HG03066 (cell line): ENCODE results near the gene ZBED1.
"Not testable (repeated sequence)": the region's sequence is repeated elsewhere in the genome, so short reads cannot be mapped to it uniquely, and the experiment has no call there.

Experiments
- ATAC-seq: cut with Tn5 transposase; IDR thresholded peaks from one replicate; pipeline ENCODE4 v1.9.1; 2021; ENCODE audit warnings: low read depth; ENCODE audit not compliant: unreplicated experiment

The ZBED1 gene

DNA sequence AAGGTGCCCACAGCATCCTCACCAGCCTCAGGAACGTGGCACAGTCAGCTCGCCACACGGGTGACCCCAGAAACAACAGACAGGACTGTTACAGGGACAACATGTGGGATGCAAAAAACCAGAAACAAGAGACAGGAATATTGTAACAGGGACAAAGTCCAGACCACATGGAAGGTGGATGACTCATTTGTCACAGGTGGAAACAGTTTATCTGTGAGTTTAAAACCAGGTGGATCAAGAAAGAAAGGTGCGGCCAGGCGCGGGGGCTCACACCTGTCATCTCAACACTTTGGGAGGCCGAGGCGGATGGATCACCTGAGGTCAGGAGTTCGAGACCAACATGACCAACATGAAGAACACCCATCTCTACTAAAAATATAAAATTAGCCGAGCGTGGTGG, 23.5 kb downstream of the ZBED1 start:
- ATAC-seq, result not testable (repeated sequence)

DNA sequence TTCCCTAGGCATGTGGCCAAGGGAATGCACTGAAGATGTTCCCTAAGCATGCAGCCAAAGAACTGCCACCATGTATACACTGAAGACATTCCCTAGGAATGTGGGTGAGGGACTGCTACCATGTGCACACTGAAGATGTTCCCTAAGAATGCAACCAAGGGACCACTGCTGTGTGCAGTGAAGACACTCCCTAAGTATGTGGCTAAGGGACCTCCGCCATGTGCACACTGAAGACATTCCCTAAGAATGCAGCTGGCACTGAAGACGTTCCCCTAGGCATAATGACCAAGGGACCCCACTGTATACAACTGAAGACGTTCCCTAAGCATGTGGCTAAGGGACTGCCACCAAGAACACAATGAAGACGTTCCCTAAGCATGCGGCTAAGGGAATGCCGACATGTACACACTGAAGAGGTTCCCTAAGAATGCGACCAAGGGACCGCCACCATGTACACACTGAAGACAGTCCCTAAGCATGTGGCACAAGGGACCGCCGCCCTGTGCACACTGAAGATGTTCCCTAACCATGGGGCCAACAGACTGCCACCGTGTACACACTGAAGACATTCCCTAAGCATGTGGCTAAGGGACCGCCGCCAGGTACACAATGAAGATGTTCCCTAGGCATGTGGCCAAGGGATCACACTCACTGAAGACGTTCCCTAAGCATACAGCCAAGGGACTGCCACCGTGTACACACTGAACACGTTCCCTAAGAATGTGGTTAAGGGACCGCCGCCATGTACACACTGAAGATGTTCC, 25.6 kb downstream of the ZBED1 start:
- ATAC-seq, result no peak

DNA sequence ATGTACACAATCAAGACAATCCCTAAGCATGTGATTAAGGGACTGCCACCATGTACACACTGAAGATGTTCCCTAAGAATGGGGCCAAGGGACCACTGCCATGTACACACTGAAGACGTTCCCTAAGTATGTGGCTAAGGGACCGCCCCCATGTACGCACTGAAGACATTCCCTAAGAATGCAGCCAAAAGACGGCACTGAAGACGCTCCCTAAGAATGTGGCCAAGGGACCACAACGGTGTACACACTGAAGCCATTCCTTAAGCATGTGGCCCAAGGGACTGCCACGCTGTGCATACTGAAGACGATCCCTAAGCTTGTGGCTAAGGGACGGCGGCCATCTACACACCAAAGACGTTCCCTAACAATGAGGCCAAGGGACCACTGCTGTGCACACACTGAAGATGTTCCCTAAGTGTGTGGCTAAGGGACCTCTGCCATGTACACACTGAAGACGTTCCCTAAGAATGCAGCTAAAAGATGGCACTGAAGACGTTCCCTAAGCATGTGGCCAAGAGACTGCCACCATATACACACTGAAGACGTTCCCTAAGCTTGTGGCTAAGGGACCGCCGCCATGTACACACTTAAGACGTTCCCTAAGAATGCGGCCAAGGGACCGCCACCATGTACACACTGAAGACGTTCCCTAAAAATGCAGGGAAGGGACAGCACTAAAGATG, 26.4 kb downstream of the ZBED1 start:
- ATAC-seq, result no peak

DNA sequence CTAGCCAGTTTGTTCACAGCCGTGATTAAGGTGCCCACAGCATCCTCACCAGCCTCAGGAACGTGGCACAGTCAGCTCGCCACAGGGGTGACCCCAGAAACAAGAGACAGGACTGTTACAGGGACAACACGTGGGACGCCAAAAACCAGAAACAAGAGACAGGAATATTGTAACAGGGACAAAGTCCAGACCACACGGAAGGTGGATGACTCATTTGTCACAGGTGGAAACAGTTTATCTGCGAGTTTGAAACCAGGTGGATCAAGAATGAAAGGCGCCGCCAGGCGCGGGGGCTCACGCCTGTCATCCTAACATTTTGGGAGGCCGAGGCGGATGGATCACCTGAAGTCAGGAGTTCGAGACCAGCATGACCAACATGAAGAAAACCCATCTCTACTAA, 27.7 kb downstream of the ZBED1 start:
- ATAC-seq, result not testable (repeated sequence)

DNA sequence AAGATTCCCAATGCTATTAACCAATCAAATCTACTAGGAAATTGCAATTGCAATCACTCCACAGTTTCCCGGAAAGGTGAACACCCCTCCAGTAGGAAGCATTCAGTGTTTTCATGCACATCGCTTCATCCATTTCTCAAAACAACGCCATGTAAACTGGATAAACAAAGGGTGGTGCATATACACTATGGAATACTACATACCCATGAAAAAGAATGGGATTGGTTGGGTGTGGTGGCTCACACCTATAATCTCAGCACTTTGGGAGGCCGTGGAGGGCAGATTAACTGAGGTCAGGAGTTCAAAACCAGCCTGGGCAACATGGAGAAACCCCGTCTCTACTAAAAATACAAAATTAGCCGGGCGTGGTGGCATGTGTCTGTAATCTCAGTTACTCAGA, 29.1 kb downstream of the ZBED1 start:
- no peak for ATAC-seq

DNA sequence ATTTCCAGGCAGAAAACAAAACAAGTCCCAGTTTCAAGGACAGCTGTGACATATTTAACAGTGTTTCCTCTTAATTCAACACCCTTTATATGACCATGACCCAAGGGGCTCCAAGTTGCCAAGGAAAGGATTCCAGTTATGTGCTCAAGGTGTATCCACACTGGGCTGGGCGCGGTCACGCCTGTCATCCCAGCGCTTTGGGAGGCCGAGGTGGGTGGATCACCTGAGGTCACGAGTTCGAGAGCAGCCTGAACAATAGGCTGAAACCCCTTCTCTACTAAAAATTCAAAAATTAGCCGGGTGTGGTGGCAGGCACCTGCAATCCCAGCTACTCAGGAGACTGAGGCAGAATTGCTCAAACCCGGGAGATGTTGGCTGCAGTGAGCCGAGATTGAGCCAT, 29.6 kb downstream of the ZBED1 start:
- ATAC-seq, result not testable (repeated sequence)

DNA sequence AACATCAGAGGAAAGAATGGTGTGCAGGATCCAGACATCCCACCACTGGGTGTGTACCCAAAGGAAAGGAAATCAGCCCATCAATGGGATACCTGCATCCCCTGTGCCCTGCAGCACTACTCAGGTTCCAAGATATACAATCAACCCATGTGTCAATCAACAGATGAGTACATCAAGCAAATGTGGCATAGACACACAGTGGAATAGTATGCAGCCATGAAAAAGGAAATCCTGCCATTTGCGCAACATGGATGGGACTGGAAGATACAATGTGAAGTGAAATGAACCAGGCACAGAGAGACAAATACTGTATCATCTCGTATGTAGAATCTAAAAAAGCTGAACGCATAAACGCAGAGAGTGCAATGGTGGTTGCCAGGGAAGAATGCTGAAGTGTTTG, 30.9 kb downstream of the ZBED1 start:
- not testable (repeated sequence) for ATAC-seq

DNA sequence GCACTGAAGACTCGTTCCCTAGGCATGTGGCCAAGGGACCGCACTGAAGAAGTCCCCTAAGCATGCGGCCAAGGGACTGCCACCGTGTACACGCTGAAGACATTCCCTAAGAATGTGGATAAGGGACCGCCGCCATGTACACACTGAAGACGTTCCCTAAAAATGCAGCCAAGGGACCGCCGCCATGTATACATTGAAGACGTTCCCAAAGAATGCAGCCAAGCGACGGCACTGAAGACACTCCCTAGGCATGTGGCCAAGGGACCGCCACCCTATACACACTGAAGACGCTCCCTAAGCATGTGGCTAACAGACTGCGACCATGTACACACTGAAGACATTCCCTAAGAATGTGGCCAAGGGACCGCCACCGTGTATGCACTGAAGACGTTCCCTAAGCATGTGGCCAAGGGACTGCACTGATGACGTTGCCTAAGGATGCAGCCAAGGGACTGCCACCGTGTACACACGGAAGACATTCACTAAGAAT, 31.5 kb downstream of the ZBED1 start:
- ATAC-seq, result no peak

DNA sequence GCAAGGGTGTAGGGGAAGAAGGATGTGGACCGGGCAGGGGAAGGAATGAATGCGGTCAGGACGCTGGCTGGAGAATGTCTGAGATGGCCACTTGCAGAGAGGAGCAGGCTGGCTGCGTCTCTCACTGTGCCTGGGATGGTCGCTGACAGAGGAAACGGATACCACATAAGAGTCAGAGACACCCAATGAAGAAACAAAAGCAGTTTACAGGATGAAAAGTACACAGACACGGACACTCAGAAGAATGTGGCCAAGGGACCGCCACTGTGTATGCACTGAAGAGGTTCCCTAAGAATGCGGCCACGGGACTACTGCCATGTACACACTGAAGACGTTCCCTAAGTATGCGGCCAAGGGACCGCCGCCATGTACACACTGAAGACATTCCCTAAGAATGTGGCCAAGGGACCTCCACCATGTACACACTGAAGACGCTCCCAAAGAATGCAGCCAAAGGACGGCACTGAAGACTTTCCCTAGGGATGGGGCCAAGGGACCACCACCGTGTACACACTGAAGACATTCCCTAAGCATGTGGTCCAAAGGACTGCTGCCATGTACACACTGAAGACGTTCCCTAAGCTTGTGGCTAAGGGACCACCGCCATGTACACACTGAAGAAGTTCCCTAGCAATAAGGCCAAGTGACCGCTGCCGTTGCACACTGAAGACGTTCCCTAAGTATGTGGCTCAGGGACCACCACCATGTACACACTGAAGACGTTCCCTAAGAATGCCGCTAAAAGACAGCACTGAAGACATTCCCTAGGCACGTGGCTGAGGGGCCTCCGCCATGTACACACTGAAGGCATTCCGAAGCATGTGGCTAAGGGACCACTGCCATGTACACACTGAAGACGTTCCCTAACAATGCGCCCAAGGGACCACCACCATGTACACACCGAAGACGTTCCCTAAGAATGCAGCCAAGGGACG, 32.2 kb downstream of the ZBED1 start:
- no peak for ATAC-seq

DNA sequence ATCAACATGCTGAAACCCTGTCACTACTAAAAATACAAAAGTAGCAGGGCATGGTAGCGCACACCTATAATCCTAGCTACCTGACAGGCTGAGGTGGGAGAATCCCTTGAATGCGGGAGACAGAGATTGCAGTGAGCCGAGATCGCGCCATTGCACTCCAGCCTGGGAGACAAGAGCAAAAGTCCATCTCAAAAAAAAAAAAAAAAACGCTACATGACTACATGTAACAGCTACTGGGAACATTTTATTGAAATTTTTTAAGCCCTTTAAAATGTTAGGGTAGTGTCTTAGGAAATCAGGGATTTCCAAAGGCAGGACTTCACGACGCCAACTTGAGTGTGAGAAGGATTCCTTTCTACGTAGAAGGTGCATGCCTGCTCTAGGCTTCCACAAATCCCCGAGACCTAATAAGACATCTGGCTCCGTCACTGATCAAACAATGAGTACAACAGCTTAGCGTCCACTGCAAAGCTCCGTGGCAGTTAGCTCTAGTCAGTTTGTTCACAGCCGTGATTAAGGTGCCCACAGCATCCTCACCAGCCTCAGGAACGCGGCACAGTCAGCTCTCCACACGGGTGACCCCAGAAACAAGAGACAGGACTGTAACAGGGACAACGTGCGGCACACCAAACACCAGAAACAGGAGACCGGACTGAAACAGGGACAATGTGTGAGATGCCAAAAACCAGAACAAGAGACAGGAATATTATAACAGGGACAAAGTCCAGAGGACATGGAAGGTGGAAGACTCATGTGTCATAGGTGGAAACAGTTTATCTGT, 33.7 kb downstream of the ZBED1 start:
- no peak for ATAC-seq

DNA sequence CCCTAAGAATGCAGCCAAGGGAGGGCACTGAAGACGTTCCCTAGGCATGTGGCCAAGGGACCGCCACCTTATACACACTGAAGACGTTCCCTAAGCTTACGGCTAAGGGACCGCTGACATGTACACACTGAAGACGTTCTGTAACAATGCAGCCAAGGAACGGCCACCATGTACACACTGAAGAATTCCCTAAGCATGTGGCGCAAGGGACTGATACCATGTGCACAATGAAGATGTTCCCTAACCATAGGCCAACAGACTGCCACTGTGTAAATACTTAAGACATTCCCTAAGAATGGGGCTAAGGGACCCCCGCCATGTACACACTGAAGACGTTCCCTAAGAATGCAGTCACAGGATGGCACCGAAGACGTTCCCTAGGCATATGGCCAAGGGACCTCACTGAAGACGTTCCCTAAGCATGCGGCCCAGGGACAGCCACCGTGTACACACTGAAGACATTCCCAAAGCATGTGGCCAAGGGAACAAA, 36.1 kb downstream of the ZBED1 start:
- no peak for ATAC-seq

DNA sequence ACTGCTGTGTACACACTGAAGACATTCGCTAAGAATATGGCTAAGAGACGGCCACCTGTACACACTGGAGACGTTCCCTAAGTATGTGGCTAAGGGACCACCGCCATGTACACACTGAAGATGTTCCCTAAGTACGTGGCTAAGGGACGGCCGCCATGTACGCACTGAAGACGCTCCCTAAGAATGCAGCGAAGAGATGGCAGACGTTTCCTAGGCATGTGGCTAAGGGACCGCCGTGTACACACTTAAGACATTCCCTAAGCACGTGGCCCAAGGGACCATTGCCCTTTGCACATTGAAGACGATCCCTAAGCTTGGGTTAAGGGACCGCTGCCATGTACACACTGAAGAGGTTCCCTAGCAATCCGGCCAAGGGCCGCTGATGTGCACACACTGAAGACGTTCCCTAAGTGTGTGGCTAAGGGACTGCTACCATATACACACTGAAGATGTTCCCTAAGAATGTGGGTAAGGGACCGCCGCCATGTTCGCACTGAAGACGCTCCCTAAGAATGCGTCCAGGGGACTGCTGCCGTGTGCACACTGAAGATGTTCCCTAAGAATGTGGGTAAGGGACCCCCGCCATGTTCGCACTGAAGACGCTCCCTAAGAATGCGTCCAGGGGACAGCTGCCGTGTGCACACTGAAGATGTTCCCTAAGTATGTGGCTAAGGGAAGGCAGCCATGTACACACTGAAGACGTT, 36.7 kb downstream of the ZBED1 start:
- no peak for ATAC-seq

DNA sequence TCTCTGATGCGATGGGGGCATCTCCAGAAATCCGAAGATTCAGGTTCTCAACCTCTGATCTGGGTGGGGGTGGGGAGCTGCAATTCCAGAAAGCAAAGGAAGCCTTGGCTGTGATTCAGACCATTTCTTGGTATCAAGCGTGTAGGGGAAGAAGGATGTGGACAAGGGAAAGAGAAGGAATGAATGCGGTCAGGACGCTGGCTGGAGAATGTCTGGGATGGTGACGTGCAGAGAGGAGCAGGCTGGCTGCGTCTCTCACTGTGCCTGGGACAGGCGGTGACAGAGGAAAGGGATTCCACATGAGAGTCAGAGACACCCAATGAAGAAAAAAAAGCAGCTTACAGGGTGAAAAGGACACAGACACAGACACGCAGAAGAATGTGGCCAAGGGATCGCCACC, 37.3 kb downstream of the ZBED1 start:
- ATAC-seq, result not testable (repeated sequence)

DNA sequence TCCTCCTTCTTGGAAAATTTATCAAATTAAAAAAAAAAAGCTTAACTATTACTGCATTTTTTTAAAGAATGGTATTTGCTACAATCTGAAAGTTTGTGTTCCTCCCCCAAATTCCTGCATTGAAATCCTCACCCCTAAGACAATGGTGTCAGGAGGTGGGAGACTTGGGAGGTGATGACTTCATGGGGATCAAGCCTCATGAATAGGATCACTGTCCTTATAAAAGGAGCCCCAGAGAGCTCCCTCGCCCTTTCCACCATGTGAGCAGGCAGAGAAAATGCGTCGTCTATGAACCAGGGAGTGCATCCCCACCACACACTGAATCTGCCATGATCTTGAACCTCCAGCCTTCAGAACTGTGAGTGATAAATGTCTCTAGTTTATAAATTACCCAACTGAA, 38.0 kb downstream of the ZBED1 start:
- ATAC-seq, result no peak

DNA sequence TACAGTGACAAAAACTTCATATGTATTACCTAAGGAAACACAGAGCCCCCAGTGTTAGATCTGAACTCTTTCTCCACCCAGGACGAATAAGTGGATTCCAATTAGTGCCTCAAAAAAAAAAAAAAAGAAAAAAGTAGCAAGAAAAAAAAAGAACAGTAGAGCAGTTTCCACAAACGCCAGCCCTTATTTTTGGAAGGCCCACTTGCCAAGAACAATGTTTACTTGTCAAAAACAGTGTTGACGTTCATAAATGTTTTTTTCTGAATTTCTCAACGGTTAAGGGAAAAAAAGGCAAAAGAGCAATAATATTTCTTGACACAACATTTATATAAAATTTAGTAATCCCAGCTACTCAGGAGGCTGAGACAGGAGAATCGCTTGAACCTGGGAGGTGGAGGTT, 38.7 kb downstream of the ZBED1 start:
- no peak for ATAC-seq

DNA sequence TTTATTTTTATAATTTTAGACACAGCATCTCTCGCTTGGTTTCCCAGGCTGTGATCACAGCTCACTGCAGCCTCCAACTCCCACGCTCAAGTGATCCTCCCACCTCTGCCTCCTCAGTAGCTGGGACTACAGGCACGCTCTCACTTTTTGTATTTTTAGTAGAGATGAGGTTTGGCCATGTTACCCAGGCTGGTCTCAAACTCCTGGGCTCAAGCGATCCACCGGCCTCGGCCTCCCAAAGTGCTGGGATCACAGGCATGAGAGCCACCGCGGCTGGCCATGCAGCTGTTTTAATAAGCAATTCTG, 39.1 kb downstream of the ZBED1 start:
- no peak for ATAC-seq

DNA sequence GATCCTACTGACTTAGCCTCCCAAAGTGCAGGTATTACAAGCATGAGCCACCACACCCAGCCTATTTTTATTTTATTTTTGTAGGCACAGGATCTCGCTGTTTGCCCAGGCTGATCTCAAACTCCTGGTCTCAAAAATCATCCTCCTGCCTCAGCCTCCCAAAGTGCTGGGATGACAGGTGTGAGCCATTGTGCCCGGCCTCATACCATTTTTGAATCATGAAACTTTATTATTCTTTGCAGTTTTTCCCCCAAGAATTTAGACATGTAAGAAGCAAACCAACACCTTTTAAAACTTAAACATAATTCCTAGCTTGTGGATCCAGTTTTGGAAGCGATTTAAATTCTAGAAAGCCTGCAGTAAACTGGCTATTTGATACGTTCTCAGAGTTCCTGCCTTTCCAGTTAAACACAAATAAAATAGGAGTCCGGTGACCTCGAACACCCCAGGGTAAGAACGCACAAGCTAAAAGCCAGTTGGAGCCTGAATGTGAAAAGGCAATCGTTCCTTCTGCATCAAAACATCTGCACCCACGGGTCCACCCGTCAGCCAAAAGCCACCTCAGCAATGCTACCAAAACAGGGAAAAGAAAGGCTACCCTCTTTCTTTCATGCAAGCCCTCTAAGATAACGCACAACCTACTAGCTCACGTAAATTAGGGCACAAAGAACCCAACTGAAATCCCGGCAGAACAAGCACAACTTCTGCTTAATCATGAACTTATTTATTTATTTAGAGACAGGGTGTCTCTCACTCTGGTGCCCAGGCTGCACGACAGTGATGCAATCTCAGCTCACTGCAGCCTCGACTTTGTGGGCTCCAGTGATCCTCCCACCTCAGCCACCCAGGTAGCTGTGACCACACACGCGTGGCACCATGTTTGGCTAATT, 39.7 kb downstream of the ZBED1 start:
- not testable (repeated sequence) for ATAC-seq

DNA sequence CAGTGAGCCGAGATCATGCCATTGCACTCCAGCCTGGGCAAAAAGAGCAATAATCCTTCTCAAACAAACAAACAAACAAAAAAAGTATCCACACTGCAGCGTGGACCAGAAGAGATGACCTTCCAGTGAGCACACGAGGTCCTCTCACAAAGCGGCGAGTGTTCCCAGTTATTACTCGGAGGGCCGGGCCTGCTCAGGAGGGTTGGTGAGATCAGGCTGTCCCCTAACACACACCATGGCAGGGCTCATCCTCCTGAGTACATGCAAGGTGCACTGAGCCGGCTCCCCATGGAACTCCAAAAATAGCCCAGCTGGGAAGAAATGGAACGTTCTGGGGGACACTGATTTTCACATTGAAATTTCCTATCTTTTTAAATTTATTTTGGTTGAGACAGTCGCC, 40.7 kb downstream of the ZBED1 start:
- ATAC-seq, result not testable (repeated sequence)

DNA sequence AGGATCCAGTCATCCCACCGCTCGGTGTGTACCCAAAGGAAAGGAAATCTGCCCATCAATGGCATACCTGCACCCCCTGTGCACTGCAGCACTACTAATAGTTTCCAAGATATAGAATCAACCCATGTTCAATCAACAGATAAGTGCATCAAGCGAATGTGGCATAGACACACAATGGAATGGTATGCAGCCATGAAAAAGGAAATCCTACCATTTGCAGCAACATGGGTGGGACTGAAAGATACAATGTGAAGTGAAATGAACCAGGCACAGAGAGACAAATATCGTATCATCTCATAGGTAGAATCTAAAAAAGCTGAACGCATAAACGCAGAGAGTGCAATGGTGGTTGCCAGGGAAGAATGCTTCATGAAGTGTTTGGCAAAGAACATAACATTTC, 42.5 kb downstream of the ZBED1 start:
- ATAC-seq, result no peak
